ENCODE data around the gene ZCCHC7.
"Not testable (repeated sequence)": the region's sequence is repeated elsewhere in the genome, so short reads cannot be mapped to it uniquely, and the experiment has no call there.

Gene ZCCHC7

DNA sequence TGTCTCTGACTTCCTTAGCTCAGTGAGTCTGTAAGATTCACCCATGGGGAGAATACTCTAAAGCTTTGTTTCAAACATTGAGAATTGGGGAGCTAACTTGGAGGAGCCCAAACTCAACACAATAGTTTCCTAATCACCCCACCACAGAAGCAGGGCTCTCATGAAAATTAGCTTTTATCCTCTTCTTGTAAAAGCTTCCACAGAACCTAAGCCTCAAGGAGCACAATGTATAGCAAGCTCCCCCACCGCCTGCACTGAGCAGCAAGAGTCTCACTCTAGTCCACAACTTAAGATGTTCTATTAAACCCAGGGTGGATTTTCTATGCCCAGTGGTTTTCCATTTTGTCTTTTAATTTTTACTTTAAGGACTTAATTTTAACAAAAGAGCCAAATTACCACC, 253.2 kb downstream of the ZCCHC7 start:
- no peak for DNase-seq (ENCODE audit: low read depth)

DNA sequence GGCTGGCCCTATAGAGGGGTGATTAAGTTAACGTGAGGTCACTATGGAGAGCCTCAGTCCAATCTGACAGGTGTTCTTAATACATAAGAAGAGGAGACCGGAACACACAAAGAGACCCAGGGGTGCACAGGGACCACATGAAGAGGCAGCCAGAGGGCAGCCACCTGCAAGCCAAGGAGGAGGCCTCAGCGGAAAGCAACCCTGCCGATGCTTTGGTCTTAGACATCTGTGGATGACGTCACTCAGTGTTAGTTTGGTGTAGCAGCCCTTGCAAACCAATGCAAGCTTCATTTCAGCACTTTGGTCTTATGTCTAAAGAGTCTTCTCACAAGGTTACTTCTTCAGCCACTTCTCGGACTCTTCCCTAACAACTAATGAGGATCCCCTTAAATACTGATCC, 254.5 kb downstream of the ZCCHC7 start:
- no peak for DNase-seq (ENCODE audit: low read depth)

DNA sequence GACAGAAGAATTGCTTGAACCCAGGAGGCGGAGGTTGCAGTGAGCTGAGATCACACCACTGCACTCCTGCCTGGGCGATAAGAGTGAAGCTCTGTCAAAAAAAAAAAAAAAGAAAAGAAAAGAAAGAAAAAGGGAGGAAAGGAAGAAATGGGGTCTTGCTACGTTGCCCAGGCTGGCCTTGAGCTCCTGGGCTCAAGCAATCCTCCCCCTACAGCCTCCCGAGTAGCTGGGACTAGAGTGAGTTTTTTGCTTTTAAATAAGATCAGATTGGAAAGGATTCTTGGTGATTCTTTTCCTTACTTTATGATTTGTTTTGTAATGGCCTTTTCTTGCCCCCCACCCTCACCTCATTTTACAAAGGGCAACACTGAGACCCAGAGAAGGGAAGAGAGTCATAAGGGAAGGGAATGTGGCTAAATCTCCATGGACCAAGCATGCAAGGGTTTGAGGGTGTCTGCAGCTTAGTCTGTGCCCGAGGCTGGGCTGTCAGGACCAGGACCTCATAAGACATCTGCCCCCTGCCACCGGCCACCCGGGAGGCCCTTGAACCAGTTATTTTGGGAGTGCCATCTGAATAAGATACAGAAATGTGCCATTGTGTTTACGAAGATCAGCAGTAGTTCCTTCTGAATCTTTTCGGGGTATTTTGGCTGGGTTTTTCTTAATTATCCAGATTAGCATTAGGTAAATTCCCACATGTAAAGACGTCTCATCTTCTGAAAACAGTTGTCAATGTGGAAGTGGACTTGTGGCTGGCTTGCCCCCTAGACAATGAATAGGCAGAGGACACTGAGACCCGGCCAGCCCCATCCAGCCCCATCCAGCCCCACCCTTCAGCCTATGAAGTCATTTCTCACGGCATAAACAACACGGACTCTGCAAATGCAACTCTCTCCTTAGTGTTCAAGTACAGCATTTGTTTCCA, 257.6 kb downstream of the ZCCHC7 start:
- DNase-seq (ENCODE audit: low read depth) = no peak

DNA sequence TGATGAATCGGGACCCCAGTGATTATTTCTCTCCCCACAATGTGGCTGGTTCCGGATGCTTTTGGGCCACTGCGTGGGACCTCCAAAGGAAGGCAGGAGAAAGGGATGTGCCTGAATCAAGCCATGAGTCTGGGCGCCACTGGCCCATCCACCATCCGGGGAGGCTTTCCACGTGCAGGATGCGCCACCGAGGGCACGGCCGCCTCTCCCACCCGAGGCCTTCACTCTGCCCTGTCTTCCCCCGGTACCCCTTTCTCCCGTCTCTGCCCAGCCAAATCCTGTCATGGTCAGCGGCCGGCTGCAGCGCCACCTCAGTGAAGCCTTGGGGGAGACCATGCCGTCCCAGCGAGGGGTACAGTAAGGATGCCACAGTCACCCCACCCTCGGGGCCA, 258.2 kb downstream of the ZCCHC7 start:
- DNase-seq (ENCODE audit: low read depth) = no peak

DNA sequence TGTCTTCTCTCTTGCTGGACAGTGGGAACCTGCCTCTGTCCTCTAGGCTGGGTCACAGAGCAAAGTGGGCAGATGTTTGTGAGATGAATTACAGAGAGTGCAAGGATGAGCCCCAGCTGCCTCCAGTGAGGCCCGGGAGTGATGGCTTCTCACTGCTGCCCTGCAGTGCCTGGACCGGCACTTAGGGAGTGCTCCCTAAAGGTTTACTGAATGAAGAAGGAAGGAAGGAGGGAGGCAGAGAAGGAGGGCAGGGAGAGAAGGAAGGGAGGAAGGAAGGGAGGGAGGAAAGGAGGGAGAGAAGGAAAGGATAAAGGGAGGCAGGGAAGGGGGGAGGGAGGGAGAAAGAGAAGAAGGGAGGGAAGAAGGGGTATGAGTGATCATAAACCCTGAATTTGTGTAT, 259.5 kb downstream of the ZCCHC7 start:
- DNase-seq (ENCODE audit: low read depth) = no peak

DNA sequence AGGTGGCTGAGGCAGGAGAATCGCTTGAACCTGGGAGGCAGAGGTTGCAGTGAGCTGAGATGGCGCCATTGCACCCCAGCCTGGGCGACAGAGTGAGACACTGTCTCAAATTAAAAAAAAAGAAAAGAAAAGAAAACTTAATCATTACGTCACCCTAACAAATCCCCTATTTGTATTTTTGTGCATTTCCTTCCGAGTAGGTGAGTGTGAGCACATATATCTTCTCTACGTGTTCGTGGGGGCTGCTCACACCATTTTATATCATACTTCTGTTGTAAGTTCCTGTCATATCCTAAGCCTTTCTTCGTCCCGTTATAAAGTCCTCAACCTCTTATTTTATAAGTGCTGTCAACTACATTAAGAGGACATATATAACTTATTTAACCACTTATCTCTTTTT, 260.2 kb downstream of the ZCCHC7 start:
- DNase-seq (ENCODE audit: low read depth) = no peak

DNA sequence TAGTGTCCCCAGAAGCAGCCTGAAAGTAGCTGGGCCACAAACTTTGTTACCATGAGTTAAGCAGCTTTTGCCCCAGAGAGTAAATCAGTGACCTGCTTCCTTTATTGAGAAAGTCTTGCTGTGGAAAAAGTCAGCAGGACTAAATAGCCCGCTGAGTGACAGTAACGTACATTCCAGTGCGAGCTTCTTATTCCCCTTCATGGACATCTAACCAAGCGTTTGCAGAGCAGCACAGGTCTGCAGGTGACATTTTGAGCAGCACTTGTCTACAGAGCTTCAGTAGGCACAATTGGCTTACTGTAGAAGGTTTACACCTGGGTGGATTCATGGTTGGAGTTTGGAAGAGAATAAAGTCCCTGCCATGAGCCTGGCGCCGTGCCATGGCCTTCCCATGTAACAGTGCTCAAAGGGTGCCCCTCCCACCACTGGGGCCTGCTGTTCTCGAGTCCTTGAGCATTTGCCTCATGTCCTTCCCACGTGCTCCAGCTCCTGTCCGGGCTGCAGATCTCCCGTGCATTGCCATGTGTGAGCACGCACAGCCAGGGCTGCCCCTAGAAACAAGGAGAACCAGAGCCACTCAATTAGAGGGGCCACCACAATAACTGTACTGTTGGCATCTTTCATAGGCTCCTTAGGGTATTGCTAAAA, 260.8 kb downstream of the ZCCHC7 start:
- DNase-seq (ENCODE audit: low read depth) = no peak

DNA sequence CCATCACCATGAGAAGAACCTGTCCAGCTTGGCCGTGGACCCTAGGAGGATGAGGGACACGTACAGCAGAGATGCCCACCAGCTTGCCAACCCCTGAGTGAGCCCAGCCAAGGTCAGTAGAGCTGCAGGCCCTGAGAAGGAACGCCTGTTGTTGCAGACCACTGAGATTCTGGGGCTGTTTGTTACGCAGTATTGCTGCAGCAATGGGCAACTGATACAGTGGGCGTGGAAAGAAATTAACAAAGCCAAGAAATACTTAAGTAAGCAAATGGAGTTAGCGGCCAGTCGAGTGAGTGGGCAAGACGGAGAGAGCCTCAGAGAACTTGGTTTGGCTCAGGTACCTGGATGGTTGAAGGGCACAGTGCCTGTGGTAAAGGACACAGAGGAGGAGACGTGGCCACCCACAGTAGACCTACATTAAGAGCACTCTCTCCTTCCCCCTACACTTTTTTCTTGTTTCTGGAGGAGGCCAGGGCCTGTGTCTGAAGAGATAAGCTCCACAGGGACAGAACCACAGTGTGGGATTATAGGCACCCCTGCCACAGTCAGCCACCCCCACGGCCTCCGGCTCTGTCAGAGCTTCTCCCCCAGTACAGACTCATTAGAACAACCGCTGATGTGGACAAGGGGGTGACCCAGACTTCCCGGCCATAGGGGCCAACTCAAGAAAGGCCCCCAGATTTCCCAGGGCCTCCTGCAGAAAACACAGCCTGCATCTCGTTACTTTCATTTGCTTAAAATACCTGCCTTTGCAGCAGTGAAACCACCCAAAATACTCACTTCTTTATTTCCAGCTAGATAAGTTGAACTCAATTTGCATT, 262.0 kb downstream of the ZCCHC7 start:
- no peak for DNase-seq (ENCODE audit: low read depth)

DNA sequence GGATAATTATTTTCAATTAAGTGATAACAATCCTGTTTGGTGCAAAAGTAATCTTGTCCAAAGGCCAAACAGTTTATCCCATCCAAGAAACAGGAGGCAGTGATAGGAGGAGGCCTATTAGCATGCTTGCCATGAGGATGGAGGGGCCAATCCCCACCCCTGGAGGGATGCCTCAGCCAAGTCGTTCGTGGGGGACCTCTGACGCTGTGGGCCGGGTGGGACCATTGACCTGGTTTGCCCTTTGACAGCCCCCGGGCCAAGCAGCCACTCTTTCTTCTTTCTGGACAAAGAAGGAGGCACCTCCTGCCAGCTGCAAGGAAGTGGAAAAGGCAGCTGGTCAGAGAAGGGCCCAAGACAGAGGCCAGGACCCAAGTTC, 262.6 kb downstream of the ZCCHC7 start:
- DNase-seq (ENCODE audit: low read depth) = no peak

DNA sequence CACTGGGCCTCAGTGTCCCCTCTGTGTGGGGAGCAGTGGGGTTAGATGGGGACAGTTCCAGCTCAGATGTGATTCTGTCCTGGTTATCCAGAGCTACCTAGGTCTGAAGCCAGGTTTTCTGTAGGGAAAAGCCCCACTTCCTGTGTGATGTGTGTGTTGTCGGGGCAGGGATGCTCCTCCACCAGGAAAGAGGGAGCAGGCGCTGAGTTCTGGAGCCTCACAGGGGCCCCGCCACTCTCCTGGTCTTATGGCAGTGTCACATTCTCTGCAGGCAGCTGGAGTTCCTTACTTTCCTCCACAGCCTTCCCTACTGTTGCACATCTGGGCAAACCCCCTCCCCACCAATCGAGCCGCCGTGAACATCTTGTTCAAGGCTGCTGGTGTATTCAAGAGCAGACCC, 263.0 kb downstream of the ZCCHC7 start:
- DNase-seq (ENCODE audit: low read depth) = no peak

DNA sequence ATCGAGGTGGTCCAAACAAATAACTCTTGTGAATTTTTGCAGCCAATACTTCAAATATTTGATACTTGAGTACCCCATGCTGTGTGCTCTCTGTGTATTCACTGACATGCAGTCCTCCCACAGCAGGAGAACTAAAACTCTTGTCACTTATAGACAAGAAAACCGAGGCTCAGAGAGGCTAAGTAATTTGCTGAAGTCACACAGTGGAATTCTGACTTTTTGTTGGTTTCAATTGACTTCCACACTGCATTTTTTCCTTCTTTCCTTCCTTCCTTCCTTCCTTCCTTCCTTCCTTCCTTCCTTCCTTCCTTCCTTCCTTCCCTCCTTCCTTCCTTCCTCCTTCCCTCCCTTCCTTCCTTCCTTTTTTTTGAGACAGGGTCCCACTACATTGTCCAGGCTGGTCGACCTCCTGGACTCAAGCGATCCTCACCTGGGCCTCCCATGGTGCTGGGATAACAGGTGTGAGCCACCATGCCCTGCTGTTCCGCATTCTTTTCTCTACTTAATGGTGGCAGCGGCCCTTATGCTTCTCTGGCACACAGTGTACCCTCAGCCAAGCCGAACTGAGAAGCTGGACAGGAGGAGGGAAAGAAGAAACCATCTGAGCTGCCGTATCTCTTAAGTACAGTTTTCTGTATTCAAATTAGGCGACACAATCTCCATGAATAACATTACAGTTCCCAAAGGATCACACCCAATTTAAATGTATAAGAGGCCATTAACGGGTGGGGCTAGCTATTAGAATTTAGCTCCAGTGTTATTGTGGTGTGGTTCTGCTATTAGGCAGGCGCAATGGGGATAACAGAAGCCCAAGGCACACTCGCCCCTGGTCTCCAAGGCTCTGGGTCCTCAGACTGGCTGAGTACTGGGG, 263.7 kb downstream of the ZCCHC7 start:
- no peak for DNase-seq (ENCODE audit: low read depth)

DNA sequence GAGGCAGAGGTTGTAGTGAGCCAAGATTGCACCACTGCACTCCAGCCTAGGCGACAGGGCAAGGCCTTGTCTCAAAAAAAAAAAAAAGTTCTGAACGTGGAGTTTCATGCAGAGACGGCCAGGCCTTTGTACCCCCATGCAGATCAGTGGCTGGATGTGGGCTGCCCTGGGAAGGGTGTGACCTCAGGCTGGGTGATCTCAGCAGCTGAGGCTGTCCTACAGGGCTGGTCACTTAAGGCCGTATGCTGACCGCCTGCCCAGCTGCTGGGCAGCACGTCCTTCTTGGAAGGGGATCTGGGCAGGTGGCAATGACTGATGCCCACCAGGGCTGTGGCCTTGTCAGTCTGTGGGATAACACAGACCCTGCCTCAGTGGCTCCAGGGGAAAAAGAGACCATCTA, 264.9 kb downstream of the ZCCHC7 start:
- no peak for DNase-seq (ENCODE audit: low read depth)

DNA sequence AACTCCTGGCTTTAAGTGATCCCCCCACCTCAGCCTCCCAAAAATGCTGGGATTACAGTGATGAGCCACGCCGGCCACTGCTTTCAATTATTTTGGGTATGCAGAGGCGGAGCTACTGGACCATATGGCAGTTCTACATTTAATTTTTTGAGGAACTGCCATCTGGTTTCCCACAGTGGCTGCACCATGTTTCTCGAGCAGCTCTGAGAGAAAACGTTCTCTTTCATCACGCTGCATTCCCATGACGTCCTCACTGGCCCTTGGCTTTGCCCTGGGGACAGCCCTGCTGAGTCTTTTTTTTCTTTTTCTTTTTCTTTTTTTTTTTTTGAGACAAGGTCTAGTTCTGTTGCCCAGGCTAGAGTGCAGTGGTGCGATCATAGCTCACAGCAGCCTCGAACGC, 266.6 kb downstream of the ZCCHC7 start:
- no peak for DNase-seq (ENCODE audit: low read depth)

DNA sequence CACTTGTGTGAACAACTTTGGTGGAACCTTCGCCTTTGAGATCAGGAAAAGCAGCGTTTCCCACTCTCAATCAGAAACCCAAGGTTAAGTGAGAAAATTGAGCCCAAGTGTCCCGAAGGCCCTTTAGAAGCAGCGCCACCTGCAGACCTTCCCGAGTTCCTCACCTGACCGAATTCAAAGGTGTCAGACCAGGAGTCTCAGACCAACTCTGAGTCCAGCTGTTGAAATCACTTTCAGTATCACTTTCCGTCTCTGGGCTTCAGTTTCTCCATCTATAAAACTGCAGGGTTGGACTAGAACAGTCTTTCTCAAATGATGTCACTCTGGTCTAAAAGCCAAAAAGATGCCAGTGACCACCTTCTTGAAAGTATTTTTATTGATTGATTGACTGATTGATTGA, 270.4 kb downstream of the ZCCHC7 start:
- DNase-seq (ENCODE audit: low read depth) = no peak

DNA sequence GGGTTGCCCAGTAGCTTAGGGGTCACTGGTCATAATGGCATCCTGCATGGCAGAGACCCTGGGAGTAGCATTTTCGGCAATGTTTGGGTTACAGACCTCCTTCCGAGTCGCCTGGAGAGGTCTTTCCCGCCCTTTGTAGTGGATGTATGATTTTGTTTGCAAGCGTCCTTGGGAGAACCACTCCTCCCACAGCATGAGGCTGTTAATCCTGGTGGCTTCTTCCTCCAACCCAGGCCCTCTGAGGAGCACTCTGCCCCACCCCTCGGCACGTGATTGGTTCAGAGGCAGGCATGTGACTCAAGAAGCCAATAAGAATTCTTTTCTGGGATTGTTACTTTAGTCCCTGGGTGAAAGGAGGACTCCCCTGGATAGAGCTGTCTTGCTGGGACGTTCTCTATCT, 271.9 kb downstream of the ZCCHC7 start:
- no peak for DNase-seq (ENCODE audit: low read depth)

DNA sequence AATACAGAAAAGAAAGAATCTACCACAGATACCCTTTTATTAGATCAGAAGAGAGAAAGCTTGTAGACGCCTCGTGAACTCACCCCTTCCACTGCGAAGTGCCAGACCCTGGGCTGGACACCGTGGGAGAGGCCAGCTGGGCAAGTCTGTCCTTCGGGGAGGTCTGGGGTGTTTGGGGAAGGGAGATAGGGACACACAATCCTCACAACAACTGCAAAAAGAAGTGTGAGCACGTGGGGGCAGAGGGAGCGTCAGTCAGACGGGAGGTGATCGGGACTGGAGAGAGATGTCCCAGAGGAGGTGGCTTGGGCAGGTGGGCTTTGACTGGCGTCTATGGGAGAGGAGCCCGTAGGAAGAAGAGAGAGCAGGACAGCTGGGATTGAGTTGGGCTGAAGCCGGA, 274.9 kb downstream of the ZCCHC7 start:
- no peak for DNase-seq (ENCODE audit: low read depth)

DNA sequence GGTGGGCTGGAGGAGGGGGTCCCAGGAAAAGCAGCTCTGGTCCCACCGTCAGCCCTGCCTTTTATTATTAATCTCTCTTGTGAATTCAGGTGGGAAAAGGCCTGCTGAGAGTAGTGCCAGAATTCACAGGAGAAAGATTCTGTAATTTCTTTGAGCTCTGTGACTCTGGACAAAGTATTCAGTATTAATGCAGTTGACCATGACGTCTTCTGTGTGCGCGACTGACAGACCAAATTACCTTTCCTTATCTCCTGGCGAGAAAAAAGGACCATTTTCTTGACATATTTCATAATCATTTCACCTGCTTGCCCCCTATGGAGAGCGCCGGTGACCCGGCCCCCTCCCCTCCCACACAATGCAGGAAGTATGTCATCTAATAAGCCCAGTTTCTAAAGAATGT, 275.3 kb downstream of the ZCCHC7 start:
- DNase-seq (ENCODE audit: low read depth) = no peak

DNA sequence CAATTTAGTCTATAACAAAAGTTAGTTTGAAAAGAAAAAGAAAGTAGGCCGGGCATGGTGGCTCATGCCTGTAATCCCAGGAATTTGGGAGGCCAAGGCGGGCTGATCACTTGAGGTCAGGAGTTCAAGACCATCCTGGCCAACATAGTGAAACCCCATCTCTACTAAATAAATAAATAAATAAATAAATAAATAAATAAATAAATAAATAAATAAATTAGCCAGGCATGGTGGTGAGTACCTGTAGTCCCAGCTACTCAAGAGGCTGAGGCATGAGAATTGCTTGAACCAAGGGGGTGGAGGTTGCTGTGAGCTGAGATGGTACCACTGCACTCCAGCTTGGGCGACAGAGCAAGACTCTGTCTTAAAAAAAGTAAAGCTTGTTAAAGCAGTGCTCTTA, 277.6 kb downstream of the ZCCHC7 start:
- DNase-seq (ENCODE audit: low read depth) = not testable (repeated sequence)

DNA sequence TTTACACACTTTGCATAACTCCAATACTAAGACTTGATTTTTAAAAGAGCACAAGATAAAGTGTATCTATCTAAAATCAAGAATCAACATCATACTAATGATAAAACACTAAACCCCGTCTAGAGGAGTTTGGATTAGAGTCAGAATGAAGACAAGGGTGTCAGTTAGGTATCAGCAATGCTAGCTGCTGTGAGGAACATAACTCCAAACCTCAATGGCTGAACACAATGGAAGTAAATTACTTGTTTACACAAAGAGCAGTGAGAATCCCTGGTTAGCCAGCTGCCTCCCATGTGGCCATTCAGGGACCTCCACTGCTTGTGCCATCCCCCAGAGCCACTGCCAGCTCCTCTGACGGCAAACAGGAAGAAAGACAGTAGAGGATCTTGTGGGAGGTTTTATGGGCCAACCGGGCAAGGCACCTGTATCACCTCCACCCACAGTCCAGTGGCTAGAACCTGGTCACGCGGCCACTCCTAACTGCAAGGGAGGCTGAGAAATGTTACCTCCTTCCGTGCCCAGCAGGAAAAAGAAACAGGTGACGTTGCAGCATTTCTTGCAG, 278.2 kb downstream of the ZCCHC7 start:
- no peak for DNase-seq (ENCODE audit: low read depth)

DNA sequence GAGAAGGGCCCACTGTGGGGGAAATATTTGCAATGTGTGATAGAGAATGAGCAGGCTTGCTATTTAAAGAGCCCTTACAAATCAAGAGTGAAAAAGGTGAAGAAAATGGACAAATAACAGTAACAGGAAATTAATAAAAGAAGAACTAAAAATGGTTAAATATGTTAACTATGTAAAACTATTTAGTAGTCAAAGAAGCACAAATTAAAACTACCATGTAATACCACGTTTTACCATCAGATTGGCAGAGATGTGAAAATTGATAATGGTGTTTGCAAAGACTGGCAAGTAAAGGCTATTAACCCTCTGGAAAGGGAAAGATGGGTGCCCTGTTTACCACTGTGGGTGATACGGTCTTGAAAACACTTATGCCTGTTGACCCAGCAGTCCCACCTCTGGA, 279.0 kb downstream of the ZCCHC7 start:
- no peak for DNase-seq (ENCODE audit: low read depth)

DNA sequence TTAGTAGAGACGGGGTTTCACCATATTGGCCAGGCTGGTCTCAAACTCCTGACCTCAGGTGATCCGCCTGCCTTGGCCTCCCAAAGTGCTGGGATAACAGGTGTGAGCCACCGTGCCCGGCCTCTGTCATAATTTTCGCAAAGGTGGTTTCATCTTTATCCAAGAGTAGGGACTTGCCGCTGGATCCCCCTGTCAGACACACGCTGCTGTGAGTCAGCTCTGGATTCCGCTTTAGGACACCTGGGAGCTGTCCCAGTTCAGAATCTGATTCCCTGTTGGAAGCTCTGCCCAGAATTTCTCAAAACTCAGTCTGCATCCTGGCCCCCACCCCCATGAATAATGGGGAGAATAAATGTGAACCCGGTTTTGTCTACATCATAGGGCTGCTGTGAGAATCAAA, 284.2 kb downstream of the ZCCHC7 start:
- DNase-seq (ENCODE audit: low read depth) = no peak

DNA sequence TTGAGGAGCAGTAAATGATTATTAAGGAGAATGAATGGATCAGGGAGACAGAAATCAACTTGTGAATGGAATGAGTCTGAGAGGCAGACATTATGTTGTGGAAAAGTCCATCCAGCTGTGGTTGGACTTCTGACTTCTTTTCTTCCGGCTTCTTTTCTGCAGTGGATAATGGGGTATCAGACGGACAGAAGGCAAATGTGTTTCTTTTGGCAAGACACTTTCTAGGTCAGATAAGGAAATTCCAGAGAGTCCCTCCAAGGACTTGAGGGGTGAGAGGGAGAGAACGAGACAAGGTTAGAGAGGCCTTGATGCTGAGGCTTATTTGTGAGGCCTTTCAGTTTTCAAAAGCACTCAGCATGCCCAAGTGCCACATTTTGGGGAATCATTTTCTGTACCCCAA, 285.0 kb downstream of the ZCCHC7 start:
- no peak for DNase-seq (ENCODE audit: low read depth)

Measured in T-helper 22 cell (primary cell).